HG03354 (cell line): ENCODE measurements around the gene IRF7.

ENCODE experiments used
- ATAC-seq: cut with Tn5 transposase; IDR thresholded peaks from one replicate; pipeline ENCODE4 v1.9.1; 2021; ENCODE audit warnings: mild to moderate bottlenecking; ENCODE audit not compliant: unreplicated experiment, poor library complexity, severe bottlenecking

The IRF7 gene

DNA sequence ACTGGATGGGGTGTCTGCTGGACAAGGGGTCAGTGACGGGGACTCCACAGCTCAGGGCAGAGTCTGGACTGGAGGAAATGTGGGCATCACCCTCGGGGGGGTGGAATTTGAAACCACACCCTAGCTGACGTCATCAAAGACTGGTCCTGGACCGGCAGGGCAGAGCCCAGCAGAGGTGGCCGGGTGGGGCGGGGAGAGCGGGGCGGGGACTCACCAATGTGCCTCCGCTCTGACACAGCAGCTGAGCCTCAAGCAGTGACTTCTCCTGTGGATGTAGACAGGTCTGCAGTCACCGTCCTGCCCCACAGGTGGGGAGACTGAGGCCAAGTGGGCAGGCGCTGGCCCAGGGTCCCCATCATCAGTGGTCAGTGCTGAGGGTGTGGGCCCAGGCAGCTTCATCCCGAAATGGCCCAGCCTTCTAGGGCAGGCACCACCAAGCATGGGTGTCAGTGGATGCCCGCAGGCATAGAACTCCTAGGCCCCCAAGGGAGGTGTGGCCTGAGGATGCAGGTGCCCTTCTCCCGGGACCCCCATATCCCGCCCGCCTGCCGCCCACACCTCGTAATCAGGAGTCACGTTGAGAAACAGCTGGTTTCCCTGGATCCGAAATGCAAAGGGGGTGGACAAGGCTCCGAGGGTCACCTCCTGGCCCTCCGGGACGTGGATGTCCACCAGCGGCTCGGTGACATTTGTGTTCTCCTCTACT is 8.4 kb upstream of the IRF7 start:
- no peak for ATAC-seq

DNA sequence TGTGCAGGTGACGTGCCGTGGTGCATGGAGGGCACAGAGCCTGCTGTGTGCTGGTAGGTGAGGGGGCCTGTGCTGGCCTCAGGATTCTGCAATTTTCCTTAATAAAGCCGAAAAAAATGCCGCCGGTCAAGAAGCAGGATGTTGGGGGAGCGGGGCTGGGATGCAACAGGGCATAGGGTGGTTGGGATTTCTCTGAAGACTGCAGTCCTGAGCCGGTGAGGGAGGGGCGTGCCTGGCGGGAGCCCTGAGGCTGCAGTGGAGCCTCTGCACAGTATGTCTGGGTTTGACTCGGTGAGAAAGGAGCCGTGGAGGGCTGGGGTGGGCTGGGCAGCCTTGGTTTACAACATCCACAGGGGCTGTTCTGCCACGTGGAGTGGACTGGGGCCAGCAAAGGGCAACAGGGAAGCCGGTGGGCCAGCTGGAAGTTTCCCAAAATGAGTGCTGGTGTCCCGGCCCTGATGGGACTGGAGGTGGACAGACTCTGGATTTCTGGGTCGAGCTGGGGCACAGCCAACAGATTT is 7.7 kb upstream of the IRF7 start:
- no peak for ATAC-seq

DNA sequence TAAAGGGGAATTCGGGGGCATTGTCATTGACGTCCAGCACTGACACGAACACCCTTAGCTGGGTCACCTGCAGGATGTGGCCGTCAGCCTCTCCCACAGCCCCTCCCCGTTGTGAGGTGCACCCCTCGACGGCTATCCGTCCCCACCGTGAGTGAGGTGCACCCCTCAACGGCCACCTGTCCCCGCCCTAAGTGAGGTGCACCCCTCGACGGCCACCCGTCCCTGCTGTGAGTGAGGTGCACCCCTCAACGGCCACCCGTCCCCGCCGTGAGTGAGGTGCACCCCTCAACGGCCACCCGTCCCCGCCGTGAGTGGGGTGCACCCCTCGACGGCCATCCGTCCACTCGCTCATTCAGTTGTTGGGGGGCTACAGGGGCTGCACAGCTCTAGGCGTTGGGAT is 6.1 kb upstream of the IRF7 start:
- no peak for ATAC-seq

DNA sequence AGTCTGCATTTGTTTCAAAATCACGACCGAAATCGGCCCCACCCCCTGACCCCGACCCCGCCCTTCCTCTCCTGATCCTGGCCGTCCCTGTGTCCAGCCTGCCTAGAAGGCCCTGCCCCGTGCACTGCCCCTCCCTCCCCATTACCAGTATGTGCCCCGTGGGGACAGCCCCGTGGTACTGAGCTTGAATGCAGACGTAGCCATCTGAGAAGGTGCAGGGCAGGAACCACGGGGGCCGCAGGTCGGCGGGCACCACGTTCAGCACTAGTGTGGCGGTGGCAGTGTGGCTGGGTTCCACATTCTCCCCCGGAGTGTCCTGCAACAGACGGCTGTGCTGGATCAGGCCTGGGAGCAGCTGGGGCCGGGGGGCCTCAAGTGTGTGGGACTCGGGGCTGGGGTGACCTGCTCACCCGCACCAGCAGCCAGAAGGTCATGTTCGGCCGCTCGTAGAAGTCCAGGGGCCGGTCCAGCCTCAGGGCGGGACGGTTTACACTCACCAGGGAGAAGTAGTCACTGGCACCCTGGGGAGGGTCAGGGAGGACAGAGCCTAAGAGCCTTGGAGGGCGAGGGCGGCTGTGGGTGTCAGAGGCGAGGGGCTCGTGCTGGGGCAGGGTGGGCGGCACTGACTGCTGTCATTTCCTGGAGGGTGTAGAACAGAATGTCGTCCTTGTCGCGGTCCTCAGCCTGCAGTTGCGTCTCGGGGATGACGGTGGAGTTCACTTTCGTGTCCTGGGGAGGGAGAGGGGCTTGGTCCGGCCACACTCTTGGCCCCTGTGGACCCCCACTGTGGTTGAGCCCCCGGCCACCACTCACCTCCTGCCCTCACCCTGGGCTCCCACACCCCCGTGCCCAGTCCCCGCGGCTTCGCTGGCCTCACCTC is 5.4 kb upstream of the IRF7 start:
- no peak for ATAC-seq

DNA sequence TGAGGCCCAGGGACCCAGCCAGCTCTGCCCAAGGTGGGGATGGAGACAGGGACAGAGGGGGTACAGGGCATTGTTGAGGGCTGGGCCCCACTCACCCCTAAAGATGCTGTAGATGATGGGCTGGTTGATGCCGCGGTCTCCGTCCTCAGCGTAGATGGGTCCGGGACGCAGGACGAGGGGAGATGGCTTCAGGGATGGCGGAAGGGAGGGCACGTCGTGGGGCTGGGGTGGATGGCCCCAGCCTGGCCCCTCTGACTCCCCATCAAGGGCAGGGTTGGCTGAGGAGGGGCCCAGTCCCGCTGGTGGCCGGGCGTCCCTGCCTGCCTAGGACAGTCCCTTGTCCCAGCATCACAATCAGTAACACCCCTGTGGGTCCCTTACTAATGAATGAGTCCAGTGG is 4.5 kb upstream of the IRF7 start:
- ATAC-seq = no peak

DNA sequence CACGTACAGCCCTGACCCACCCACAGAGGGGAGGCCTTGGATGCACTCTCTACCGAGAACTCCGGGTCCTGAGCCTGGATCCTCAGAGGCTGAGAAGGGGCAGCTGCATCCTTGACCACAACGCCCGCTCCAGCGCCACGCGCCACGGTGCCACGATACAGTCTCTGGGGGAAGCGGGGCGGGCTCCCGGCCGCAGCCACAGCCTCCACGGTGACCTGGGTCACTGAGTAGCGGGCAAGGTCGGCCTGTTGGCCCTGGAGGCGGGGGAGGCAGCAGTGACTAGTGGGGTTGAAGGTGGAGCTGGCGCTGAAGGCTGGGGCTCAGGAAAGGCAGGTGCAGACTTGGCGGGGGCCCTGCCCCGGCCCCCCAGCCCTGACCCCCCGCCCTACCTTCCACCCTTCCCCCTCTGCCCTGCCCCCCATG is 3.9 kb upstream of the IRF7 start:
- no peak for ATAC-seq

DNA sequence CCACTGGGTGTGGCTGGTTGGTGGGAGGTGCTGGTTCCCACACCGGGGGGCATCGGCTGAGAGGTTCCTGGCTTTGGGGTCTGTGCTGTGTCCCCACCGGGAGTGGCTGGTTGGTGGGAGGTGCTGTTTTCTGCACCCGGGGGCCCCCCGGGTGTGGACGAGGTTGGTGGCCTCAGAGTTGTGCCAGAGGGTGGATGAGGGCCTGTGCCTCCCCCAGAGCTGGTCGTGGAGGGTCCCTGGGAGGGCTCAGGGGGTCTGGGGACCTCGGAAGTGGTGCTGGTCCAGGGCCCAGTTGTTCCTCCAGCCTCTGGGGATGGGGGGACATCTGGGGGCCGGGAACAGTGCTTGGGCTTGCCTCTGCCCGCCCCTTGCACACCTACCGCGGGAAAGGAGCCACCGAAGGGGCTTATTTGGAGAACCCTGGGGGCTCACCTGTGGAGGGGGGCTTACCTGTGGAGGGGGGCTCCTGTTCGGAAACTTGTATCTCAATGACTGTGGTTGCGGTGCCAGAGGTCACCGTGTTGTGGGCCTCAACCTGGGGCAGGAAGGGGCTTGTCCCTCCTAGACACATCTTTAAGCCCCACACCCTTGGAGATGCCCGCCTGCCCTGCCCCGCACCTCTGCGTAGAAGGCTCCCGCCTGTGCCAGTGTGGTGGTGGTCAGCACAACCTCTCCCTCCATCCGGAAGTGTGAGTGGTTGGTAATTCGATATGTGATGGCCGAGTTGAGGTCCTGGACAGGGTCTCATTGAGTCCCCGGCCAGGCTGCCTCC is 3.3 kb upstream of the IRF7 start:
- no peak for ATAC-seq

DNA sequence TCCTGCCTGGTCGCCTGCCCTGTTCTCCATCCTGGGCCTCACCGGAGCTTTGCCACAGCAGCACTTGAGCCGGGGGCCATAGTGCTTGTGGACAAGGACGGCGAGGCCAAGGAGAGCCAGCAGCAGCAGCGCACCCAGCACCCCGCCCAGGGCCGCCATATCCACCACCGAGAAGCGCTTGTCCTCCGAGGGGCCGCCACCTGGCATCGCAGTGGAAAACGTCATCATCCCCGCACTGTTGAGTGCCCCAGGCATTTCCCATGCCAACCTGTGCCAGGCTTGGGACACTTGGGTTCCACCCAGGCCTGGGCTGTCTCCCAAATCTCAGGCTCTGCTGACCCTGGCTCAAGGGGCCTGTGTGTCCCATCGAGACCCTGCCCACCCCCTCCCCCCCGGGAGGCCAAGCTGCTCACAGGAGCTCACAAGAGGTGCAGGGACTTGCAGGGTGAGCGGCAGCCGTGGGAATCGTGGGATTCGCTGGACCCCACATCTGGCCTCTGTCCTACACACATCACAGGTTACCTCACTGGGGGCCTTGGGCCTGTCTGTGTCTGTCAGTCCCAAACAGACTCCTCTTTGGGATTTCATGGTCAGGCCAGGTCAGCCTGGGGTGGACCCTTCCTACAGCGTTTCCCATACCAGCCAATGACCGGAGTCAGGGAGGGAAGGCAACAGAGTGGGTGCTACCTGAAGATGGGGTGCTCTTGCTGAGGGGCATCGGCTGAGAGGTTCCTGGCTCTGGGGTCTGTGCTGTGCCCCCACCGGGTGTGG is 2.3 kb upstream of the IRF7 start:
- ATAC-seq = no peak

DNA sequence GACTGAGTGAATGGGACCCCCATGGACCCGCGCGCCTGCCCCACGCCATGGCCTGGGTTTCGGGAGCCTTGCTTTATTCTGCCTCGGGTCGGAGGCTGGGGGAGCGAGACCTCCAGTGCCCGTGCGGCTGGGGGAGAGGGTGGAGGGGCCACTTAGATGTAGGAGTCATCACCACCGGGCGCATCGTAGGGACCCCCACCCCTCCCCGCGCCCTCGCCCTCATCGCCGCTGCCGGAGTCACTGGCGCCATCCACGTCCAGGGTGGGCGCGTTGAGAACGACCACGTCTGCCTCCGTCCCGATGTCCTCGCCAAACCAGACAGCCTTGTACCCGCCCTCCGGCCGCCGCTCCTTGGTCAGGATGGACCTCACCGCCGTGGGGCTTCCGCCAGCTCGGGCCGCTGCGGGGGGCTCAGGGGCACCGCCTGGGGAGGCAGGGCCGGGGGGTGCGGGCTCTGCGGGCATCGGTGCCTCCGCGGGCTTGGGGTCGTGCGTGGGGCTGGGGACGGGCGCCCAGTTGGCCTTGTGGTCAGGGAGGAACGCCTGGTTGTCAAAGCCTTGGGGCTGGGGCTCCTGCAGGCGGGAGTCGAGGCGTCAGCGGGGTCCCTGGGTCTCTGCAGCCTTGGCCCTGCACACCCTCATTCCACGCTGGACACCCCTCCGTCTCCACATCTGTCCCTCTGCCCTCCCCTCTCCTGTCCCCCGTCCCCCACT is 1.6 kb upstream of the IRF7 start:
- no peak for ATAC-seq

DNA sequence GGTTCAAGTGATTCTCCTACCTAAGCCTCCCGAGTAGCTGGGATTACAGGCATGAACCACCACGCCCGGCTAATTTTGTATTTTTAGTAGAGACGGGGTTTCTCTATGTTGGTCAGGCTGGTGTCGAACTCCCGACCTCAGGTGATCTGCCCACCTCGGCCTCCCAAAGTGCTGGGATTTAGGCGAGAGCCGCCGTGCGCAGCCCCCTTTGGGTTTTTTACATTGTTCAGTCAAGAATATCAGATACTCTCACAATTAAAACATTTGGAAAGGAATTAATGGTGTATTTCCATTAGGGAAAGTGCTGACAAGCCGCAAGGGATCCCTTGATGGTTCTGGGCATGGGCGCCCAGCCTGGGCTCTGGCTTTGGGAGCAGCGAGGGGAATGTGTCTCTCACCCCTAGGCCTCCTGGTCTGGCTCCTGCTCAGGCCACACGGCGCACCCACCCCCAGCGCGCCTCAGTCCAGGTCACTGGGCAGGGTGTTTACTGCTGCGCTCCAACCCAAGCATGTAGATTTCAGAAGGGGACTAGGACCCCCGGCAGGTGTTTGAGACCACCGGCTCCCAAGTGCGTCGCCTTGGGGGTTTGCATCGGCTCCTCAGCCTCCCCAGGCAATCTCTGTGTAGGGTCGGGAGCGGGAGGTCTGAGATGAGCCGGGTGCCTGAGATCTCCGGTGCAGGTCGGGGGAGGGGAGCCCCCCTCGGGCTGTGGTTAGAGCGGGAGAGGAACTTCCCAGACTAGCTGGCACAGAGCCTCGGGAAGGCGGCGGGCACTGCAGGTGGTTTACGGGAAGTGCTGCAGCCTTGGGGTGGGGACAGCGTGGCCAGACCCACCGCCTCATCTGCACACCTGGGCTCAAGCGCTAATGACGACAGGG is 809 bp upstream of the IRF7 start:
- no peak for ATAC-seq

DNA sequence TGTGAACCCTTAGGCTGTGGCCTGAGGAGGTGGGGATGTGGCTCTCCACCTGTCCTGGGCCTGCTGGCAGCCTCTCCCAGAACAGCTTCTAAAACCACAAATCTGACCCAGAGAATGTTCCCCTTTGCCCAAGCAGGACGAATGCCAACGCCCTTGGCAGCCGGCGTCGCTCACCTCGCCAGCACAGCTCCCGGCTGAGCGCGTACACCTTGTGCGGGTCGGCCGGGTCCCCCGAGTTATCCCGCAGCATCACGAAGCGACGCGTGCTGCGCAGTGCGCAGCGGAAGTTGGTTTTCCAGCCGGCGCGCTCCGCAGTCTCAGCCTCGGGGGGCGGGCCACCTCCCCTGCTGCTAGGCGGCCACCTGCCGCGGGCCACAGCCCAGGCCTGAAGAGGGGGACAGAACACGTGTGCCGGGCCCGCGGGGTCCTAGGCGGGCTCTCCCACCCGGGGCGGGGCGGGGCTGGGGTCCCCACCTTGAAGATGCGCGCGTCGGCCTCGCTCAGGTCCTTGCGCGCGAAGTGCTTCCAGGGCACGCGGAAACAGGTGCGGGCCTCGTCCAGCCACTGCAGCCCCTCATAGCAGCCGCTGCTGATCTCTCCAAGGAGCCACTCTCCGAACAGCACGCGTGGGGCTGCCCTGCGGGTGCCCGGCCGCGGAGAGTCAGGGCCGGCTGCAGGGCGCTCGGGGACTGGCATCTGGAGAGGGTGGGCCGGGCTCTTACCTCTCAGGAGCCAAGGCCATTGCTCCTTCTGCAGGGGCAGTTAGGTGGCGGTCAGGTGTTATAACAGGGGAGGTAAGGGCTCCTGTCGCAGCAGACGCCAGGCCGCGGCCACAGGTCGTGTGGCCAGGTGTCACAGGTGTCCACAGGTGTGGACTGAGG is 887 bp downstream of the IRF7 start:
- no peak for ATAC-seq

DNA sequence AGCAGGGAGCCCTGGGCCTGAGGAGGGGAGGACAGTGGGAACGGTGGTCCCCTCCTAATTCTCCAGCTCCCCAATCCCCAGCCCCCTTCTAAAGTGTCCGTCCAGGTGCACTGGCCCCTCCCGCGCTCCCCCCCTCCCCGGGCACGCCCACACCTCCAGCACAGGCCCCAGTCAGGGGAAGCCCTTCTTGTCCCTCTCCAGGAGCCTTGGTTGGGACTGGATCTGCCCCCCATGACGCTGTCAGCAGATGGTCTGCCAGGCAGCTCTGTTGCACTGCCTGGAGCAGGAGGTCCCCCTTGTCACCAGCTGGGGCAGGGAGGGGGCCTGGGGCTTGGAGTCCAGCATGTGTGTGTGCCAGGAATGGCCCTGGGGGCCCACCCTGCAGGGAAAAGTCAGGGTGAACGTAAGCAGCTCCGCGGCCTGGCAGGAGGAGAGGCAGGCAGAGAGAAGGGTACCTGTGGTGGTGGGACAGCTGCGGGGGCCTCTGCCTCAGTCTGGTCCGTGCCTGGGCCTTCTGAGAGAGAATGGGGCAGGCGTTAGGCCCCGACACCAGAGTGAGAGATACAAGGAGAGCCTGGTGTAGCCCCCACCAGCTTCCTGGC is 1.6 kb downstream of the IRF7 start:
- ATAC-seq = no peak

DNA sequence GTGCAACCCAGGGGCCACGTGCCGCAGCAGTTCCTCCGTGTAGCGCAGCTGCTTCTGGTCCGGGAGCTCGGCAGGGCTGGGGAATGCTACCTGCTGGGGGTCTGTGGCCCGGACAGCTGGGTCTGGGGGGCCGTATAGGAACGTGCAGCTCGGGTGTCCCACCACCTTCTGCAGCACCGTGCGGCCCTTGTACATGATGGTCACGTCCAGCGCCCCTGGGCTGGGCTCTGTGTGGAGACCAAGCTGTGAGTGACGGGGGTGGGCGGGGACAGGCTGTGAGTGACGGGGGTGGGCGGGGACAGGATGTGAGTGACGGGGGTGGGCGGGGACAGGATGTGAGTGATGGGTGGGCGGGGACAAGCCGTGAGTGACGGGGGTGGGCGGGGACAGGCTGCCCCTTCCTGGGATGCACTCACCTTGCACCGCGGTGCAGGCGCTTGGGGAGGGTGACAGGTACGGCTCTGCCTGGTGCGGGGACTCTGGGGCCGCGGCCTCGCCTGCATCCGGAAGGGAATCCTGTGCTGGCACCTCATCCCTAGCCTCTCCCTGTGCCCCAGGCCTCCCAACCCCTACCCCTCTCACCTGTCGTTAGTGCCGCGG is 2.3 kb downstream of the IRF7 start:
- no peak for ATAC-seq

DNA sequence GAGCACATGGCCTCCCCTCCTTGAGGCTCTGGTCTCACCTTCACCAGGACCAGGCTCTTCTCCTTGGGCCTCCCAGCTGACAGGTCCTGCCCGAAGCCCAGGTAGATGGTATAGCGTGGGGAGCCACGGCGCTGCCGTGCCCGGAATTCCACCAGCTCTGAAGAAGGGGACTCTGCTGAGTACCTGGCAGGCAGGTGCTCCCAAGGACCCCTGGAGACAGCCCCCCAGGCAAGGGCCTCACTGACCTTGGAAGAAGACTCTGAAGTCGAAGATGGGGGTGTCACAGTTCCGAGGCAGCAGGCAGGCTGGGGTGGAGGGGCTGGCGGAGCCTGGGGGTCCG is 2.8 kb downstream of the IRF7 start:
- no peak for ATAC-seq

DNA sequence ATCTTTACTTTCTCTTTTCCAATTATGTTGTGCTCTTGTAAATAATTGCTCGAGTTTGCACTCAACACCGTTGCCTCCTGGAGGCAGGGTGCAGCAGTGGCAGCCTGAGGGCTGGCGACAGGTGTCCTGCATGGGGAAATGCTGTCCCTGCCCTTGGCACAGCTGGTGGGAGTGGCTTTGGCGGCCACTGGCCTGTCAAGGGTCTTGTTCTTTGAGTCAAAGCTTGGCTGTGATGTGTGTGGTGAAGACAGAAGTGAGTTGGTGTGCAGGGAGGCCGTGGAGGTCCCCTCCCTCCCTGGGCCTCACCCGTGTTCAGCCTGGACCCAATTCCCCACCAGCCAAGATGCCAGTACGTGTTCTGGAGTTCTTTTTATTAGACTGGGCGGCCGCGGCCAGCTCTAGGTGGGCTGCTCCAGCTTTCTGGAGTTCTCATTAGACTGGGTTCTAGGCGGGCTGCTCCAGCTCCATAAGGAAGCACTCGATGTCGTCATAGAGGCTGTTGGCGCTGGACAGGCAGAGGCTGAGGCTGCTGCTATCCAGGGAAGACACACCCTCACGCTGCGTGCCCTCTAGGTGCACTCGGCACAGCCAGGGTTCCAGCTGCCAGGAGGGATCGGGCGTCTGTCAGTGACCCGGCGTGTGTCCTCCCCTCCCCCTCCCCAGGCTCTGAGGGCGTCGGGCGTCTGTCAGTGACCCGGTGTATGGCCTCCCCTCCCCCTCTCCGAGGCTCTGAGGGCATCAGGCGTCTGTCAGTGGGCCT is 3.4 kb downstream of the IRF7 start:
- ATAC-seq = no peak
